GM21360 (cell line): Measurements from ENCODE around the gene TCERG1L.
"Not testable (repeated sequence)": the region's sequence is repeated elsewhere in the genome, so short reads cannot be mapped to it uniquely, and the experiment has no call there.

Experiments used
- ATAC-seq: cut with Tn5 transposase; IDR thresholded peaks from one replicate; pipeline ENCODE4 v1.9.1; 2021; ENCODE audit warnings: mild to moderate bottlenecking, moderate library complexity; ENCODE audit not compliant: unreplicated experiment

The TCERG1L gene

GRCh38 chr10:131092386-131092785 lies 219.1 kb downstream of the TCERG1L start:
- no peak for ATAC-seq

- no peak for ATAC-seq
Measured at GRCh38 chr10:131091682-131092081, 219.8 kb downstream of the TCERG1L start.

- no peak for ATAC-seq
Measured at GRCh38 chr10:131090761-131091661, 220.5 kb downstream of the TCERG1L start.

GRCh38 chr10:131089861-131090260 lies 221.7 kb downstream of the TCERG1L start:
- ATAC-seq = no peak

DNA sequence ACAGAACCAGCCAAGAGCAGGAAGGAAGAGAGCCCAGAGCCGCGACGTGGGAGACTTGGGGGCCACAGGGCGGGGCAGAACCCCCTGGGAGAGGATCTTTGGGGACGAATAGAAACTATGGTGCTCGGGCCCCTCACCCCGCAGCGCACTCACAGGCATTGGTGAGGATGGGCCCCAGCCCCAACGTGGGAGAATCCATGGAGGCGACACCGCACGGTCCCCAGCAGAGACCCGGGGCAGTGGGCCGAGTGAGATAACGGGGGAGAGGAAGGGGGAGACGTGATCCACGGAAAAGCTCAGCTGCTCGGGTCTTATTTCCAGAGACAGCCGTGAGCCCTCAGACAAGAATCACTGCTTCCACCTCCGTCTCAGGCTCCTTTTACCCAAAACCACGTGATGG lies 222.4 kb downstream of the TCERG1L start:
- ATAC-seq = no peak

- ATAC-seq = no peak
Measured at GRCh38 chr10:131088619-131089018, 222.9 kb downstream of the TCERG1L start.

DNA sequence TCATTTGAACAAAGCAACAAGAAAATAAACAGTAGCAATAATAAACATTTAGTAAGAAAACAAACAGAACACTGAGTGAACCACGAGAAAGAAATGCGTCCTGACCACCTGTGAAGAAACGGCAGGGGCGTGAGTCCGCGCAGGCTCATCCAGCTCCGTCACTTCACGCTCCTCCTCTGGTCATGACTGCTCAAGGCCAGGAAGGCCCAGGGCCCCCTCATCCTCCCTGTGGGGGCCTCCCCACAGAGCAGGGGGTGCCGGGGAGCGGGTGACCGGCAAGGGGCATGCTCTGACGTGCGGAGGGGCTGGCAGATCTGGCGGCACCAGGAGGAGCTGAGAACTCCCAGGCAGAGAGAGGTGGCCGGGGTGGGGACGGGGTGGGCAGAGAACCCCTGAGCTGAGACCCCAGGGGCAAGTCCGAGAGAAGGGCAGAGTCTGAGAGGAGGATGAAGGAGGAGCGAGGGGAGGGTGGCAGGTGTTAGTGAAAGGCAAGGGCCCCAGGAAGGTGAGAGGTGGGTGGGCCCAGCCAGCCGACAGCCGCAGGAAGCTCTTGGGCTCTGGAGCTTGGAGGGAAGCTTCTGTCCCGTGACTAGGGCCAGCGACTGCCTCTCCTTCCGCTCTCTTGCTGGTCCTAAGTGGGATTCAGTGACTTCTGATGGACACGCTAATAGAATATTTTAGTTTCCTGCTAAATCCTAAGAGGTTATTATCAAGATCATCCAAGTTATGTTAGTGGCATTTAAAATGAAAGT lies 223.9 kb downstream of the TCERG1L start:
- no peak for ATAC-seq

DNA sequence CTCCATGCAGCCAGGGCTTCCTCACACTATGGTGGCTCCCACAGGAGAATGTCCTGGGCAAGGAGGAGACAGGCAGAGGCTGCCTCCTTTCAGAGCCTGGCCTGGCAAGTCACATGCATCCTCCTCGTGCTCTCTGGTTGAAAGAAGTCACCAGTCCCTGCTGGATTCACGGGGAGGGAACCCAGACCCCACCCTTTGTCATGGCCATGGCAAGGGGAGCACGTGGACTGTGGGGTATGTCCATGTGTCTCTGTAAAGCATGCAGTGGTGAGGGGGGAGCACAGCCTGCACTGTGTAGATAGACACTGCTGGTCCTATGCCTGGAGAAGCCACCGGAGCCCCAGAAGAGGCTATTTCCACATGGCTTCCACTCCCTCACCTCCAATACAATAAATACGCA lies 225.0 kb downstream of the TCERG1L start:
- ATAC-seq = no peak

- ATAC-seq = no peak
Measured at GRCh38 chr10:131086094-131086493, 225.4 kb downstream of the TCERG1L start.

- no peak for ATAC-seq
Measured at GRCh38 chr10:131085091-131085860, 226.2 kb downstream of the TCERG1L start.

DNA sequence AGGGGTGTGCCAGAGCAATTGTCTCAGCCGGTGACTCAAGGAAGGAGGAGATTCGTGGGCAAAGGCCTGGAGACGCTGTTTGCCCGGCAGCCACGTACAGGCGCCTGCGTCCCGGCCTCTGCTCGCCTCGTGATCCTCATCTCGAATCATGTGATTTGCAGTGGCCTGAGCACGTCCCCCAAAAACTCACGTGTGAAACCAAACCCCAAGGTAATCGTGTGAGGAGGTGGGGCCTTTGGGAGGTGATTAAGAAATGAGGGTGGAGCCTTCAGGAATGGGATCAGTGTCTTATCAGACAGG lies 226.8 kb downstream of the TCERG1L start:
- ATAC-seq = no peak

GRCh38 chr10:131083915-131084790 lies 227.4 kb downstream of the TCERG1L start:
- no peak for ATAC-seq

DNA sequence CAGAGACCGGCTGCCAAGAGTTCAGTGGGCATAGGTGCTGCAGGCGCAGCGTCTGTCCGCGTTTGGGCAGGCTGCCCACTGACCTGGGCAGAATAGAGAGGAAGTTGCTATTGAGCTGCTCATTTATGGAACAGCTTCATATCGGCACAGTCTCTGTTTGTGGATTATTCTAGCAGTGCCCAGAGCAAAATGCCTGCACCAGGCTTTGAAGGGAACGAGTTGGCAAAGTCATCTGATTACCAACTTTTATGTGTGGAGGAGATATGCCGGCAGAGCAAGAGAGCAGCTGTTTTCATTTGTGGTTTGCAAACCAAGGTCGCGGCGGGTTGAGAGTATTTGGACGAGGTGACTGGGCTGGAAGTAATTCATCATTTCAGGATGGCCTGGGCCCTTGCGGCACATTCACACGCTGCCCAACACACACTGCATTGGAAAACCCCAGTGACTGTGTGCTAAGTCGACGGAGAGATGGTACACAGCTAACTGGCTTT lies 228.5 kb downstream of the TCERG1L start:
- ATAC-seq = no peak

DNA sequence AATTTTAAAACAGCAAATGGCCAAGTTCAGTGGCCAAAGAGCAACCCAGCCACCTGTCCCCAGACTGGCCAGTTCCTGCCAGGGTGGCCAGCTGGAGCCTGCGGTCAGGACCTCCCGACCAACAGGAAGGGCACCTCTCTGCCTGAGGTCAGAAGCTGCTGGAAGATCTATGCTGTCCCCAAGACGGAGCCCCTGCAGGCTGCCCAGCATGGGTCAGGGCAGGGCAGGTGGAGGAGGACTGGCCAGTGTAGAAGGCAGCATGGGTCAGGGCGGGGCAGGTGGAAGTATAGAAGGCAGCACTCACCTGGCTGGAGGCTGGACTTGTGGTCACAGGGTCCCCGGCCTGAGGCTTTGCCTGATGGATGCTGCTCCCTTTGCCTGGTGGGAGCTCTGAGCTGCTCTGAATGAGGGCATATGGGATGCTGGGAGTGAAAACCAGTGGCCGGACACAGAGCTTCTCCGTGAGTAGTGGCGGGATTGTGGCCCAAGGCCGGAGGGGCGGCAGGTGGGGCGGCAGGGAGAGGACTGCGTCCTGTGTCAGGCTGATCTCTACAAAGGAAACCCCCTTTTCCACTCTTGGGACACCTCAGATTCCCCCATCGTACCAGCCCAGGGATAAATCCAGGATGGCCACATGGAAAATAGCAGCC lies 229.2 kb downstream of the TCERG1L start:
- ATAC-seq = no peak

DNA sequence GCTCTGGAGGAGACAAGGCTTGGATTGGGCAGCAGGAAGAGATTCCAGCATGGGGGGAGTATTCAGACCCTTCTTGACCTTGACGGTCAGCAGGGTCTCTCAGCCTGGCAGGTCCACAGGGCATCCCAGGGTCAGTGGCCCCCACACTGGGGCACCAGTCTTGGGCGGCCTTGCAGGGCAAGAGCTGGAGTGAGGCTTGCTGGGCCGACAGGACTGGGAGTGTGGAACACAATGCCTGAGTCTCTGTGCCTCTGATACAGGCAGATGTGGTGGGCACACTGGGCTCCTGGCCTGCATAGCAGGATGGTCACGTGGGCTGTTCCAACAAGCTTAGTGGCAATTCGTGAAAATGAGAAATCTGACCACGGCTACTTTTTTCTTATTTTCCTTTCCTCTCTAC lies 229.7 kb downstream of the TCERG1L start:
- ATAC-seq = no peak

DNA sequence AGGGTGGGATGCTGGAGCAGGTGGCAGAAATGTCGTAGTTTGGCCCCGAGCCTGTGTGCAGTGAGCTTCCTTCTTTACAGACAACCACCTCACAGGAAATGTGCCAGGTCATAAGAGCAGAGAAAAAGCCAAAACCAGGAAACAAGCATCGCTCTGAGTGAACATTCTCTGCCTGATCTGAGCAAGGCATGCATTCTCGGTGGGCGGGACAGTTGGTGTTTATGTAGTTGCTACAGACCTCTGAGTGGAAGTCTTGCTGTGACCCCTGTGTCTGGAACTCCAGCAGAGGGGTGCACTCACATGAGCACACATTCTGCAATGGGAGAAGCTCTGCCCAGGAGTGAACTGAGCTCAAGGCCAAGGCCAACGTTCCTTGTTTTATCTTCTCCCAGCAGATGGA lies 230.1 kb downstream of the TCERG1L start:
- no peak for ATAC-seq

GRCh38 chr10:131080571-131080970 lies 230.9 kb downstream of the TCERG1L start:
- no peak for ATAC-seq

- no peak for ATAC-seq
Measured at GRCh38 chr10:131079314-131079713, 232.2 kb downstream of the TCERG1L start.

- not testable (repeated sequence) for ATAC-seq
Measured at GRCh38 chr10:131078882-131079280, 232.6 kb downstream of the TCERG1L start.
